ENCODE results near the gene IRF7.

IRF7 gene

GRCh38 chr11:576811-577610 is 38.7 kb downstream of the IRF7 start:
- Histone ChIP-seq H4K20me1 (ENCODE audit: insufficient read depth, low read length) (peaks cover 50% of the 10 kb centered on the region), H2AFZ (ENCODE audit: low read depth, low read length) (no peak overlapping the region), H3K9me3 (ENCODE audit: insufficient read depth, low read length, severe bottlenecking) (no peaks in the 10 kb centered on the region), H3K4me1 (ENCODE audit: insufficient read depth, low read length) (peaks cover 43% of the 10 kb centered on the region), H3K4me2 (ENCODE audit: insufficient read depth, low read length) (peak overlapping the region; percentile 95), H3K4me3 (ENCODE audit: low read depth in 1 of 2, low read length in 2 of 2) (peak overlapping the region; percentile 82 to 85), H3K27ac (ENCODE audit: low read length) (peak overlapping the region; percentile 61), H3K9ac (ENCODE audit: low read depth, low read length) (peak overlapping the region; percentile 78), H3K27me3 (ENCODE audit: insufficient read depth, low read length, poor library complexity) (no peaks in the 10 kb centered on the region), H3K36me3 (ENCODE audit: insufficient read depth, low read length) (peaks cover 45% of the 10 kb centered on the region), H3K79me2 (ENCODE audit: insufficient read depth, low read length) (peaks cover 56% of the 10 kb centered on the region)
- TF ChIP-seq CTCF (IDR thresholded peaks at IDR 0.05; ENCODE audit: borderline replicate concordance, extremely low read depth, low read length, poor library complexity, severe bottlenecking): no peak
- no peak for TF ChIP-seq EZH2 (IDR thresholded peaks at IDR 0.05; ENCODE audit: borderline replicate concordance, low read depth, low read length, severe bottlenecking)
- DNase-seq (no peak), ATAC-seq (ENCODE audit: insufficient read depth, low read depth) (no peak)

GRCh38 chr11:575996-576768 is 39.6 kb downstream of the IRF7 start, which contains the start of gene PHRF1:
Gene PHRF1 (plus strand): TSS chr11:576470. CDS start chr11:581513, 5,043 bp downstream.
- Histone ChIP-seq H3K36me3 (ENCODE audit: insufficient read depth, low read length) (peaks cover 37% of the 10 kb centered on the region), H3K79me2 (ENCODE audit: insufficient read depth, low read length) (peaks cover 47% of the 10 kb centered on the region), H4K20me1 (ENCODE audit: insufficient read depth, low read length) (peaks cover 42% of the 10 kb centered on the region), H3K9ac (ENCODE audit: low read depth, low read length) (peak within 1 kb of the TSS; percentile 78), H2AFZ (ENCODE audit: low read depth, low read length) (peak within 1 kb of the TSS; percentile 79), H3K4me3 (ENCODE audit: low read depth in 1 of 2, low read length in 2 of 2) (peak within 1 kb of the TSS; percentile 82 to 85), H3K4me1 (ENCODE audit: insufficient read depth, low read length) (peaks cover 43% of the 10 kb centered on the region), H3K4me2 (ENCODE audit: insufficient read depth, low read length) (peak within 1 kb of the TSS; percentile 96), H3K9me3 (ENCODE audit: insufficient read depth, low read length, severe bottlenecking) (no peaks in the 10 kb centered on the region), H3K27ac (ENCODE audit: low read length) (peak within 1 kb of the TSS; percentile 89), H3K27me3 (ENCODE audit: insufficient read depth, low read length, poor library complexity) (no peaks in the 10 kb centered on the region)
- DNase-seq (peak; percentile 93), ATAC-seq (ENCODE audit: insufficient read depth, low read depth) (peak; percentile 90)
- TF ChIP-seq EZH2 (IDR thresholded peaks at IDR 0.05; ENCODE audit: borderline replicate concordance, low read depth, low read length, severe bottlenecking) (no peak), CTCF (IDR thresholded peaks at IDR 0.05; ENCODE audit: borderline replicate concordance, extremely low read depth, low read length, poor library complexity, severe bottlenecking) (no peak)

- Histone ChIP-seq H3K27me3 (ENCODE audit: insufficient read depth, low read length, poor library complexity) (no peaks in the 10 kb centered on the region), H3K9me3 (ENCODE audit: insufficient read depth, low read length, severe bottlenecking) (no peaks in the 10 kb centered on the region), H3K9ac (ENCODE audit: low read depth, low read length) (peak overlapping the region; percentile 61), H3K4me2 (ENCODE audit: insufficient read depth, low read length) (peak overlapping the region; percentile 96), H3K4me3 (ENCODE audit: low read depth in 1 of 2, low read length in 2 of 2) (peak overlapping the region; percentile 13 to 60; a peak in 3 of 4 replicates), H3K79me2 (ENCODE audit: insufficient read depth, low read length) (peaks cover 40% of the 10 kb centered on the region), H3K4me1 (ENCODE audit: insufficient read depth, low read length) (peaks cover 42% of the 10 kb centered on the region), H2AFZ (ENCODE audit: low read depth, low read length) (peak overlapping the region; percentile 78), H4K20me1 (ENCODE audit: insufficient read depth, low read length) (peaks cover 37% of the 10 kb centered on the region), H3K36me3 (ENCODE audit: insufficient read depth, low read length) (peaks cover 35% of the 10 kb centered on the region), H3K27ac (ENCODE audit: low read length) (no peak overlapping the region)
- ATAC-seq (ENCODE audit: insufficient read depth, low read depth) (peak; percentile 57), DNase-seq (no peak)
- no peak for TF ChIP-seq EZH2 (IDR thresholded peaks at IDR 0.05; ENCODE audit: borderline replicate concordance, low read depth, low read length, severe bottlenecking)
- no peak for TF ChIP-seq CTCF (IDR thresholded peaks at IDR 0.05; ENCODE audit: borderline replicate concordance, extremely low read depth, low read length, poor library complexity, severe bottlenecking)
Measured at GRCh38 chr11:575313-575995, 40.3 kb downstream of the IRF7 start.
